Calu3 (cell line): Measurements from ENCODE around the gene PBX1. TPM values are rescaled to one million over a fixed set of nuclear protein-coding genes. Genes with fewer than 3 reads are reported as not detected.

Experiments used
- BruUV-seq: library from RNA; stranded (reverse); fragments of 400-500 nt; replicated peaks from 2 replicates; lab custom pipeline; 2021; lab: Mats Ljungman, UMichigan
- CTCF ChIA-PET: fragments of 300-600 bp; sonication (Branson Sonifier 250); formaldehyde crosslinking; loops from one replicate; lab custom pipeline; 2022; ENCODE audit warnings: antibody characterized with exemption; lab: Charles Lee
- DNase-seq: peaks from one replicate; pipeline ENCODE4 v3.0.0; 2022
- H3K27ac Mint-ChIP-seq: one replicate; pipeline ENCODE4 v1.8.0; 2022; ENCODE audit warnings: mixed read lengths; ENCODE audit not compliant: unreplicated experiment
- H3K27me3 Mint-ChIP-seq: one replicate; pipeline ENCODE4 v1.8.0; 2022; ENCODE audit warnings: mixed read lengths; ENCODE audit not compliant: unreplicated experiment
- H3K36me3 Mint-ChIP-seq: one replicate; pipeline ENCODE4 v1.8.0; 2022; ENCODE audit warnings: mild to moderate bottlenecking, moderate library complexity, mixed read lengths; ENCODE audit not compliant: insufficient read depth, unreplicated experiment
- H3K4me1 Mint-ChIP-seq: one replicate; pipeline ENCODE4 v1.8.0; 2022; ENCODE audit warnings: mild to moderate bottlenecking, low read depth, mixed read lengths; ENCODE audit not compliant: unreplicated experiment
- H3K4me3 Mint-ChIP-seq: one replicate; pipeline ENCODE4 v1.8.0; 2022; ENCODE audit warnings: mild to moderate bottlenecking, low read depth, moderate library complexity, mixed read lengths; ENCODE audit not compliant: unreplicated experiment
- H3K9me3 Mint-ChIP-seq: one replicate; pipeline ENCODE4 v1.8.0; 2022; ENCODE audit warnings: low read depth, mixed read lengths; ENCODE audit not compliant: unreplicated experiment
- CTCF ChIP-seq: fragments of 200-600 bp; IDR thresholded peaks from one replicate; pipeline ENCODE4 v1.8.0; 2022; ENCODE audit warnings: antibody characterized with exemption; ENCODE audit not compliant: unreplicated experiment
- intact Hi-C: fragments of 100-400 bp; cut with micrococcal nuclease; formaldehyde crosslinking; loops from one replicate; pipeline ENCODE4 v1.10.0; 2022; ENCODE audit not compliant: unreplicated experiment
- total RNA-seq: library from RNA; stranded (reverse); gene quantifications from 2 replicates; pipeline ENCODE4 v1.2.3, GENCODE V29; 2022

Gene PBX1
- total RNA-seq, 1 experiment from 2014 or later, result 22.5 TPM

DNA sequence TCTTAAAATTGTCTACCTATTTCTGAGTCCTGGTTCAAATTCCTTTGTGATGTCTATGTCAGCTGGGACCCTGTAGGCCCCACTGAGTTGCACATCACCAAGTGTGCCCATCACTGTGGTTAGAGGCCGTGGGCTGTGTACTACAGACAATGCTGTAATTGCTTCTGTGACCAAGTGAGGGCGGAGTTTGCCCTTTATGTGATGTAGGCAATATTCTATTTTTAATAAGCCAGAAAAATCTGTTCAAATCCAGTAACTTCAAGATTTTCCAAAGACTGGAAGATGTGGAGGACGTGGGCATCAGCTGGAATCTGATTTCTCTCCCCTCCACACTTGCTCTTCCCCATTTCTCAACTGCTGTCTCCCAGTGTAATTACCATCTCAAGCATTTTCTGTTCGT lies 215.4 kb downstream of the PBX1 start:
- no peak for TF ChIP-seq CTCF
- peaks cover 12% of the 10 kb centered on the region for H3K36me3 Mint-ChIP-seq
- H3K4me1 Mint-ChIP-seq, result peaks cover 74% of the 10 kb centered on the region
- intact Hi-C loops, result loop anchor here (5.0 kb wide), 4 partner anchors 92 to 217 kb away; partner anchors contain the start of gene PBX1
- CTCF ChIA-PET, result no interaction called here
- no peak for DNase-seq
- no peak overlapping the region for H3K4me3 Mint-ChIP-seq
- peak overlapping the region; percentile 7 for H3K27ac Mint-ChIP-seq
- H3K9me3 Mint-ChIP-seq, result no peaks in the 10 kb centered on the region
- BruUV-seq, result no TSS peak
- no peaks in the 10 kb centered on the region for H3K27me3 Mint-ChIP-seq

GRCh38 chr1:164774819-164775654 lies 216.1 kb downstream of the PBX1 start:
- no peak for DNase-seq
- no peaks in the 10 kb centered on the region for H3K9me3 Mint-ChIP-seq
- H3K4me1 Mint-ChIP-seq, result peaks cover 67% of the 10 kb centered on the region
- H3K4me3 Mint-ChIP-seq, result no peak overlapping the region
- CTCF ChIA-PET, result no interaction called here
- intact Hi-C loops, result loop anchor here (5.0 kb wide), 4 partner anchors 93 to 218 kb away; partner anchors contain the start of gene PBX1
- no peaks in the 10 kb centered on the region for H3K27me3 Mint-ChIP-seq
- BruUV-seq, result no TSS peak
- no peak for TF ChIP-seq CTCF
- H3K36me3 Mint-ChIP-seq, result peaks cover 12% of the 10 kb centered on the region
- H3K27ac Mint-ChIP-seq, result peak overlapping the region; percentile 7

- no peak overlapping the region for H3K4me3 Mint-ChIP-seq
- TF ChIP-seq CTCF, result no peak
Observed at GRCh38 chr1:164777518-164777917, 218.5 kb downstream of the PBX1 start.

DNA sequence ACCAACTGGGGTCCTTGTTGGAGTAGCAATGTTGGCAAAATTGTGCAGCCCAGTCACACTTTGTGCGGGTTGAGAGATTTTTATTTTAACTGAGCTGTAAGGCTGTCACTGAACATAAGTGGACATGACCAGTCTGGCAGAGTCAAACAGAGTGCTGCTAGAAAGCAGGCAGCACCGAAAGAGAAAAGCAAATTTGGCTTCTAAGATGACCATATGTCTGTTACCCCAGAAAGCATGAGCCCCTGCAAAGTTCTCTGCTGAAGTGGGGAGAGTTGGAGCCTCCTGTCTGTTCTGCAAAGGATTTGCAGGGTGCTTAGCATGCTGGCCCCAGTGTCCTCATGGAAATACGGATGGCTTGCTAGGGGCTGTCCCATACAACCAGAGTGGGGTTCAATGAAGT lies 220.4 kb downstream of the PBX1 start:
- no peak overlapping the region for H3K4me3 Mint-ChIP-seq
- no peaks in the 10 kb centered on the region for H3K9me3 Mint-ChIP-seq
- no peak for TF ChIP-seq CTCF
- CTCF ChIA-PET, result no interaction called here
- intact Hi-C loops, result no loop called here
- H3K27me3 Mint-ChIP-seq, result no peaks in the 10 kb centered on the region
- H3K27ac Mint-ChIP-seq, result no peak overlapping the region
- no peak for DNase-seq
- H3K36me3 Mint-ChIP-seq, result peaks cover 3% of the 10 kb centered on the region
- H3K4me1 Mint-ChIP-seq, result peaks cover 38% of the 10 kb centered on the region
- no TSS peak for BruUV-seq

More at GRCh38 chr1:164777518-164777917, 218.5 kb downstream of the PBX1 start:
- H3K36me3 Mint-ChIP-seq, result peaks cover 3% of the 10 kb centered on the region
- H3K27me3 Mint-ChIP-seq, result no peaks in the 10 kb centered on the region
- H3K27ac Mint-ChIP-seq, result no peak overlapping the region
- peaks cover 54% of the 10 kb centered on the region for H3K4me1 Mint-ChIP-seq
- no peak for DNase-seq
- H3K9me3 Mint-ChIP-seq, result no peaks in the 10 kb centered on the region
- BruUV-seq, result no TSS peak
- intact Hi-C loops, result no loop called here
- CTCF ChIA-PET, result no interaction called here
